Activated B cell treated with CpG ODN at 0.5 μM for 24 hours (primary cell): ENCODE measurements around the gene DDX25. TPM values are rescaled to one million over a fixed set of nuclear protein-coding genes. Genes with fewer than 3 reads are reported as not detected.

Experiments used
- ATAC-seq: fragments of 200-7000 bp; cut with Tn5 transposase; one replicate; pipeline ENCODE4 v1.10.0; 2021; ENCODE audit warnings: low read depth, mild to moderate bottlenecking, moderate library complexity
- CTCF ChIA-PET: fragments of 350-600 bp; sonication (Branson Sonifier 250); formaldehyde crosslinking; loops from one replicate; lab custom pipeline; 2021; ENCODE audit warnings: antibody characterized with exemption; lab: Charles Lee
- POLR2A ChIA-PET: fragments of 350-600 bp; sonication (Branson Sonifier 250); formaldehyde crosslinking; loops from one replicate; lab custom pipeline; 2021; ENCODE audit warnings: antibody characterized with exemption; lab: Charles Lee
- DNase-seq: peaks from one replicate; pipeline ENCODE4 v3.0.0; 2022
- H3K27ac Mint-ChIP-seq: one replicate; pipeline ENCODE4 v1.8.0; 2020; ENCODE audit warnings: mixed read lengths
- H3K27me3 Mint-ChIP-seq: one replicate; pipeline ENCODE4 v1.8.0; 2021; ENCODE audit warnings: mixed read lengths
- H3K36me3 Mint-ChIP-seq: one replicate; pipeline ENCODE4 v1.8.0; 2021; ENCODE audit warnings: low read depth, mixed read lengths
- H3K4me1 Mint-ChIP-seq: one replicate; pipeline ENCODE4 v1.8.0; 2021; ENCODE audit warnings: mixed read lengths
- H3K4me3 Mint-ChIP-seq: one replicate; pipeline ENCODE4 v1.8.0; 2020; ENCODE audit warnings: mild to moderate bottlenecking, mixed read lengths
- H3K9me3 Mint-ChIP-seq: one replicate; pipeline ENCODE4 v1.8.0; 2020; ENCODE audit warnings: mixed read lengths
- intact Hi-C: fragments of 100-400 bp; cut with micrococcal nuclease; formaldehyde crosslinking; loops from one replicate; pipeline ENCODE4 v1.15.1; 2024
- total RNA-seq: library from RNA; stranded (reverse); gene quantifications from 2 replicates; pipeline ENCODE4 v1.2.3, GENCODE V29; 2022
- TF ChIP-seq, protein P1 (sequence below): fragments of 200-600 bp; IDR thresholded peaks from one replicate; pipeline ENCODE4 v1.8.0; 2022; ENCODE audit warnings: antibody characterized with exemption, mild to moderate bottlenecking

The DDX25 gene
- total RNA-seq, 1 donor from 2014 or later, result not detected

DNA sequence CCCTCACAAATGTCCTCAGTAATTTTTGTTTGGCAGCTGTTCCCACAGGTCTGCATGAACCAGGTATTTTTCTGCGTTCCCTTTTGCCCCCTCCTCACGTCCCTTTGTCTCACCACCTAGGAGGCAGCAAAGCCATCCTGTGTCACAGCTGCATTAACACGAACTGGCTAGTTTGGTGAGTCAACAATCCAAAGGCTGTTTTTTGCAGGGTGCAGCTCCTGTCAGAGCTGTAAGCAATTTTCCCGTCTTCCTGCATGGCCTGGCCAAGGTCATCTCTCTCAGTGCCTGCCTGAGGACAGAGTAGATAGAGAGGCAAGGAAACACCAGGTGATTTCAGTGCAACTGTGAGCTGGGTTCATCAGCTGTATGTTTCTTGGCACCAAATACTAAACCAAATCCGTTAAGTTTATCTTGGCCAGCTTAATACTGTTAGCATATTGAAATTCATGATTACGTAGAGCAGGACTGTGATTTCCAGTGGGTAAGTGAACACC is 21.0 kb downstream of the DDX25 start:
- no peak for DNase-seq
- Mint-ChIP-seq H3K27me3 (peaks cover 19% of the 10 kb centered on the region), H3K36me3 (no peaks in the 10 kb centered on the region), H3K27ac (no peak overlapping the region), H3K4me1 (no peaks in the 10 kb centered on the region), H3K4me3 (no peak overlapping the region), H3K9me3 (no peaks in the 10 kb centered on the region)
- intact Hi-C loops, result loop anchor here (10.0 kb wide), 1 partner anchor 1420 kb away; no protein-coding TSS in a partner anchor
- ChIA-PET CTCF (interaction anchor here (0.9 to 1.1 kb wide), 2 partner anchors 18 to 268 kb away, joined by 3 to 4 read pairs; no protein-coding TSS in a partner anchor), POLR2A (no interaction called here)
- TF ChIP-seq, protein P1, sequence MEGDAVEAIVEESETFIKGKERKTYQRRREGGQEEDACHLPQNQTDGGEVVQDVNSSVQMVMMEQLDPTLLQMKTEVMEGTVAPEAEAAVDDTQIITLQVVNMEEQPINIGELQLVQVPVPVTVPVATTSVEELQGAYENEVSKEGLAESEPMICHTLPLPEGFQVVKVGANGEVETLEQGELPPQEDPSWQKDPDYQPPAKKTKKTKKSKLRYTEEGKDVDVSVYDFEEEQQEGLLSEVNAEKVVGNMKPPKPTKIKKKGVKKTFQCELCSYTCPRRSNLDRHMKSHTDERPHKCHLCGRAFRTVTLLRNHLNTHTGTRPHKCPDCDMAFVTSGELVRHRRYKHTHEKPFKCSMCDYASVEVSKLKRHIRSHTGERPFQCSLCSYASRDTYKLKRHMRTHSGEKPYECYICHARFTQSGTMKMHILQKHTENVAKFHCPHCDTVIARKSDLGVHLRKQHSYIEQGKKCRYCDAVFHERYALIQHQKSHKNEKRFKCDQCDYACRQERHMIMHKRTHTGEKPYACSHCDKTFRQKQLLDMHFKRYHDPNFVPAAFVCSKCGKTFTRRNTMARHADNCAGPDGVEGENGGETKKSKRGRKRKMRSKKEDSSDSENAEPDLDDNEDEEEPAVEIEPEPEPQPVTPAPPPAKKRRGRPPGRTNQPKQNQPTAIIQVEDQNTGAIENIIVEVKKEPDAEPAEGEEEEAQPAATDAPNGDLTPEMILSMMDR, result no peak
- ATAC-seq, result no peak

DNA sequence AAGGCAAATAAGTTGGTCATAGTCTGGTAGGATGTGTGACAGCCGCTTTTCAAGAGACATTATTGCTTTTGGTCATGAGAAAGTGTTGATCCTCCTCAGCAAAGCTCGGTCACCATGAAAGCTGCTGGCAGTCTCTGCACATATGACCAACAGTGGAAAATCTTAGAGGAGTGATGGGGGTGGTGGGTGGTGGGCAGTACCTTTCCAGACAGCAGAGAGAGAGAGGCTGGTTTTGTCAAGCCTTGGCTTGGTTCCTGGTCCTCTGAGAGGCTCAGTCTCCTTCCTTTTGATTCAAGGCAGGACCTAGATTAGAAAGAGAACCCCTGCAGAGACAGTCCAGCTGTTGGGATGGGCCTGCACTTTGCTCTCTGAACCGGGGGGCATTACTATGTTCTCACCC is 21.5 kb downstream of the DDX25 start:
- Mint-ChIP-seq H3K36me3 (no peaks in the 10 kb centered on the region), H3K27ac (no peak overlapping the region), H3K27me3 (peaks cover 19% of the 10 kb centered on the region), H3K9me3 (no peaks in the 10 kb centered on the region), H3K4me3 (no peak overlapping the region), H3K4me1 (no peaks in the 10 kb centered on the region)
- CTCF ChIA-PET, result interaction anchor here (1.1 kb wide), 1 partner anchor 17 kb away, joined by 4 read pairs; no protein-coding TSS in a partner anchor
- DNase-seq, result no peak
- TF ChIP-seq, protein P1, result no peak
- ATAC-seq, result no peak
- intact Hi-C loops, result loop anchor here (10.0 kb wide), 1 partner anchor 1419 kb away; no protein-coding TSS in a partner anchor
- POLR2A ChIA-PET, result no interaction called here

DNA sequence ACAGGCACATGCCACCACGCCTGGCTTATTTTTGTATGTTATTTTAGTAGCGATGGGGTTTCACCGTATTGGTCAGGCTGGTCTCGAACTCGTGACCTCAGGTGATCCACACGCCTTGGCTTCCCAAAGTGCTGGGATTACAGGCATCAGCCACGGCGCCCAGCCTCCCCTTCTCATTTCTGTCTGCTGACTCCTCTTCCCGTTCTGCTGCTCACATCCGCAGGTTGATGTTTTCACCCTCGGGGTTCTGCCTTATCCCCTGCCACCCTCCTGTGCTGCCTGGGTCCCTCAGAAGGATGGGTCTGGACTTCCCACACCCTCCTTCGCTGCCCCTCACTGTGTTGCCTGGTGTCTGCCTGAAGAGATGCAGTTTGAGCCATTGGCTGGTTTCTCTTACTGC is 22.4 kb downstream of the DDX25 start:
- H3K9me3 Mint-ChIP-seq, result no peaks in the 10 kb centered on the region
- intact Hi-C loops, result loop anchor here (10.0 kb wide), 1 partner anchor 1418 kb away; no protein-coding TSS in a partner anchor
- ChIA-PET POLR2A (no interaction called here), CTCF (no interaction called here)
- no peak overlapping the region for H3K27ac Mint-ChIP-seq
- H3K4me3 Mint-ChIP-seq, result no peak overlapping the region
- H3K36me3 Mint-ChIP-seq, result no peaks in the 10 kb centered on the region
- H3K27me3 Mint-ChIP-seq, result peaks cover 24% of the 10 kb centered on the region
- TF ChIP-seq, protein P1, result no peak
- H3K4me1 Mint-ChIP-seq, result no peaks in the 10 kb centered on the region
- DNase-seq, result no peak
- ATAC-seq, result no peak

DNA sequence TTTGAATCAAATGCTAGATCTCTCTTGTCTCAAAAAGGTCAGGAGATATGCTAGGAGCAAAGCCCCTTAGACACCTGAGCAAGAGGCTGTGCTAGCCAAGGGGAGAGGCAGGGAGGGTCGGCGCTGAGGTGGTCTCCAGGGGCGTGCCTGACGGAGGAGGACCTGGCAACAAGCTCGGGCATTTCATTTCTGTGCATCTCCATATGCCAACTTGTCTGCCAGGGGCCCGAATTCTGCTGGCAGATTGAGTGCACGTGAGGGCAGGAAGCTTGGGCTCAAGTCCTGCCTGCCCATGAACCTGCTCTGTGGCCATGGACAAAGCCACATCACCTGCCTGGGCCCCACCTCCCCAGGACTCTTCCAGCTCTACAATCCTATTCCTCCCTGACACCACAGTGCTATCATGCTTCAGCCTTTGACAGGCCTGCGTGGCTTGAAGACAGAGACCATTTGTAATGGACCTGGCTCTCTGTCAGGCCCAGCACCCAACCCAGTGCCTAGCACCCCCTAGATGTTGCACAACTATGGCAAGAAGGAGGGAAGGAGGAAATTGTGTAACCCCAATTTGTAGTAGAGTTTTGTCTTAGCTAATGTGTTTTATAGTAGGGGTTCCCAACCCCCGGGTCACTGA is 25.3 kb downstream of the DDX25 start:
- Mint-ChIP-seq H3K27ac (no peak overlapping the region), H3K9me3 (no peaks in the 10 kb centered on the region), H3K36me3 (no peaks in the 10 kb centered on the region), H3K4me3 (no peak overlapping the region), H3K27me3 (peaks cover 24% of the 10 kb centered on the region), H3K4me1 (no peaks in the 10 kb centered on the region)
- POLR2A ChIA-PET, result no interaction called here
- no peak for DNase-seq
- ATAC-seq, result no peak
- TF ChIP-seq, protein P1, result no peak
- CTCF ChIA-PET, result no interaction called here
- intact Hi-C loops, result loop anchor here (10.0 kb wide), 1 partner anchor 1415 kb away; no protein-coding TSS in a partner anchor

DNA sequence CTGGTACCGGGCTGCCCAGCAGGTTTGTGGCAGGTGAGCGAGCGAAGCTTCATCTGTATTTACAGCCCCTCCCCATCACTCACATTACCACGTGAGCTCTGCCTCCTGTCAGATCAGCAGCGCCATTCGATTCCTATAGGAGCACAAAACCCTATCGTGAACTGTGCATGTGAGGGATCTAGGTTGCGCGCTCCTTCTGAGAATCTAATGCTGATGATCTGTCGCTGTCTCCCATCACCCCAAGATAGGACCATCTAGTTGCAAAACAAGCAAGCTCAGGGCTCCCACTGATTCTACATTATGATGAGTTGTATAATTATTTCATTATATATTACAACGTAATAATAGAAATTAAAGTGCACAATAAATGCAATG is 25.8 kb downstream of the DDX25 start:
- DNase-seq, result no peak
- ATAC-seq, result no peak
- Mint-ChIP-seq H3K27ac (no peak overlapping the region), H3K4me1 (no peaks in the 10 kb centered on the region), H3K9me3 (no peaks in the 10 kb centered on the region), H3K27me3 (peaks cover 24% of the 10 kb centered on the region), H3K4me3 (no peak overlapping the region), H3K36me3 (no peaks in the 10 kb centered on the region)
- POLR2A ChIA-PET, result no interaction called here
- intact Hi-C loops, result no loop called here
- TF ChIP-seq, protein P1, result no peak
- CTCF ChIA-PET, result no interaction called here
